Embryonic facial prominence (tissue), 1 donor: ENCODE measurements around the gene KLC3.

Experiments used
- DNase-seq: peaks from one replicate; pipeline ENCODE4 v3.0.0-alpha.2; 2016; ENCODE audit errors: extremely low spot score

The KLC3 gene

GRCh38 chr19:45370410-45371204, 30.1 kb downstream of the KLC3 start, which contains the start of gene ERCC2:
TSS of gene ERCC2 (minus strand) at chr19:45370573. CDS start at chr19:45370540, 33 bp downstream.
- peak; percentile 94 for DNase-seq

GRCh38 chr19:45376045-45376724, 35.6 kb downstream of the KLC3 start:
- no peak for DNase-seq

- DNase-seq: no peak
Observed at GRCh38 chr19:45380107-45380506, 39.6 kb downstream of the KLC3 start.

- DNase-seq: no peak
Observed at GRCh38 chr19:45382426-45382825, 41.9 kb downstream of the KLC3 start.

GRCh38 chr19:45385392-45386221, 45.1 kb downstream of the KLC3 start:
- DNase-seq: no peak

- no peak for DNase-seq
Observed at GRCh38 chr19:45391346-45391745, 50.8 kb downstream of the KLC3 start.

GRCh38 chr19:45391871-45392665, 51.5 kb downstream of the KLC3 start:
- DNase-seq: no peak

- DNase-seq: no peak
Observed at GRCh38 chr19:45395821-45396617, 55.5 kb downstream of the KLC3 start.

- DNase-seq: no peak
Observed at GRCh38 chr19:45400192-45400591, 59.6 kb downstream of the KLC3 start.
